Pons (tissue), 1 donor: ENCODE data around the gene SLC13A3.

Source experiments
- DNase-seq: peaks from one replicate; pipeline ENCODE4 v3.0.0-alpha.2; 2016; ENCODE audit warnings: low spot score

The SLC13A3 gene

GRCh38 chr20:46651091-46651962 lies at the start of gene SLC13A3:
Gene SLC13A3, minus strand, starts transcription at chr20:46651459. Its CDS starts 38 bp downstream, at chr20:46651421.
- DNase-seq: peak; percentile 63

- DNase-seq: no peak
Measured at GRCh38 chr20:46701057-46701456, 49.8 kb upstream of the SLC13A3 start.

GRCh38 chr20:46700481-46700880 lies 49.2 kb upstream of the SLC13A3 start:
- no peak for DNase-seq

GRCh38 chr20:46699651-46700359 lies 48.5 kb upstream of the SLC13A3 start:
- DNase-seq: peak; percentile 40

GRCh38 chr20:46698788-46699187 lies 47.5 kb upstream of the SLC13A3 start:
- no peak for DNase-seq

GRCh38 chr20:46696791-46697279 lies 45.6 kb upstream of the SLC13A3 start:
- DNase-seq: no peak

- DNase-seq: no peak
Measured at GRCh38 chr20:46695892-46696291, 44.6 kb upstream of the SLC13A3 start.

- peak; percentile 47 for DNase-seq
Measured at GRCh38 chr20:46694484-46694883, 43.2 kb upstream of the SLC13A3 start.

- no peak for DNase-seq
Measured at GRCh38 chr20:46691196-46691595, 39.9 kb upstream of the SLC13A3 start.

- peak; percentile 56 for DNase-seq
Measured at GRCh38 chr20:46690219-46691106, 39.2 kb upstream of the SLC13A3 start.

GRCh38 chr20:46689754-46690085 lies 38.5 kb upstream of the SLC13A3 start:
- DNase-seq: no peak

- DNase-seq: peak; percentile 97
Measured at GRCh38 chr20:46689082-46689753, 38.0 kb upstream of the SLC13A3 start, which contains the start of gene TP53RK. Gene TP53RK, minus strand, starts transcription at chr20:46689444. Its CDS starts 30 bp downstream, at chr20:46689414.

- DNase-seq: peak; percentile 42
Measured at GRCh38 chr20:46688151-46689081, 37.2 kb upstream of the SLC13A3 start.

GRCh38 chr20:46683939-46684750 lies 32.9 kb upstream of the SLC13A3 start:
- no peak for DNase-seq

GRCh38 chr20:46683668-46683938 lies 32.3 kb upstream of the SLC13A3 start:
- no peak for DNase-seq

- DNase-seq: no peak
Measured at GRCh38 chr20:46683011-46683667, 31.9 kb upstream of the SLC13A3 start.

GRCh38 chr20:46682063-46682821 lies 31.0 kb upstream of the SLC13A3 start:
- DNase-seq: no peak
